NCI-H187 treated with DMSO at 0.1 percent for 48 hours (cell line): Measurements from ENCODE around the gene SHROOM3.

ENCODE experiments used
- DNase-seq: peaks from one replicate; lab custom pipeline; 2025; lab: John Stamatoyannopoulos, UW

SHROOM3 gene

GRCh38 chr4:76570141-76570973, 135.3 kb downstream of the SHROOM3 start:
- no peak for DNase-seq

GRCh38 chr4:76571274-76571673, 136.2 kb downstream of the SHROOM3 start:
- DNase-seq: no peak

- DNase-seq: no peak
Observed at GRCh38 chr4:76572224-76572623, 137.2 kb downstream of the SHROOM3 start.

- DNase-seq: no peak
Observed at GRCh38 chr4:76576824-76577223, 141.8 kb downstream of the SHROOM3 start.

GRCh38 chr4:76578002-76578560, 143.1 kb downstream of the SHROOM3 start:
- no peak for DNase-seq

- DNase-seq: peak; percentile 24
Observed at GRCh38 chr4:76579596-76580375, 144.8 kb downstream of the SHROOM3 start.

- no peak for DNase-seq
Observed at GRCh38 chr4:76581077-76581962, 146.3 kb downstream of the SHROOM3 start.

- DNase-seq: no peak
Observed at GRCh38 chr4:76582074-76582816, 147.2 kb downstream of the SHROOM3 start.

GRCh38 chr4:76582817-76583087, 147.7 kb downstream of the SHROOM3 start:
- no peak for DNase-seq

- DNase-seq: no peak
Observed at GRCh38 chr4:76584241-76585152, 149.5 kb downstream of the SHROOM3 start.

GRCh38 chr4:76585272-76585671, 150.2 kb downstream of the SHROOM3 start:
- no peak for DNase-seq

GRCh38 chr4:76585897-76586360, 150.9 kb downstream of the SHROOM3 start:
- DNase-seq: peak; percentile 62

GRCh38 chr4:76588274-76588673, 153.2 kb downstream of the SHROOM3 start:
- DNase-seq: no peak

GRCh38 chr4:76589402-76589801, 154.4 kb downstream of the SHROOM3 start:
- no peak for DNase-seq

GRCh38 chr4:76589872-76590797, 155.1 kb downstream of the SHROOM3 start:
- DNase-seq: no peak

GRCh38 chr4:76590798-76591281, 155.8 kb downstream of the SHROOM3 start:
- DNase-seq: no peak

GRCh38 chr4:76591992-76592391, 157.0 kb downstream of the SHROOM3 start:
- DNase-seq: no peak

GRCh38 chr4:76592460-76592859, 157.4 kb downstream of the SHROOM3 start:
- no peak for DNase-seq

- no peak for DNase-seq
Observed at GRCh38 chr4:76594173-76594572, 159.1 kb downstream of the SHROOM3 start.
